SK-N-SH treated with all-trans-retinoic acid at 6 μM for 48 hours (cell line): ENCODE measurements around the gene RELT.

Experiments
- CSDC2 ChIP-seq: fragments of 250-450 bp; sonication (Bioruptor Pico); IDR thresholded peaks from 2 replicates; pipeline ENCODE4 v1.5.0; 2020; ENCODE audit warnings: mild to moderate bottlenecking, moderate library complexity
- GLIS3 ChIP-seq: fragments of 250-450 bp; sonication (Bioruptor Pico); IDR thresholded peaks from 2 replicates; pipeline ENCODE4 v1.5.0; 2020; ENCODE audit warnings: mild to moderate bottlenecking, moderate library complexity
- TCF4 ChIP-seq: fragments of 250-450 bp; sonication (Bioruptor Pico); IDR thresholded peaks from 2 replicates; pipeline ENCODE4 v1.8.0; 2021; ENCODE audit warnings: mild to moderate bottlenecking, moderate library complexity, borderline replicate concordance

DNA sequence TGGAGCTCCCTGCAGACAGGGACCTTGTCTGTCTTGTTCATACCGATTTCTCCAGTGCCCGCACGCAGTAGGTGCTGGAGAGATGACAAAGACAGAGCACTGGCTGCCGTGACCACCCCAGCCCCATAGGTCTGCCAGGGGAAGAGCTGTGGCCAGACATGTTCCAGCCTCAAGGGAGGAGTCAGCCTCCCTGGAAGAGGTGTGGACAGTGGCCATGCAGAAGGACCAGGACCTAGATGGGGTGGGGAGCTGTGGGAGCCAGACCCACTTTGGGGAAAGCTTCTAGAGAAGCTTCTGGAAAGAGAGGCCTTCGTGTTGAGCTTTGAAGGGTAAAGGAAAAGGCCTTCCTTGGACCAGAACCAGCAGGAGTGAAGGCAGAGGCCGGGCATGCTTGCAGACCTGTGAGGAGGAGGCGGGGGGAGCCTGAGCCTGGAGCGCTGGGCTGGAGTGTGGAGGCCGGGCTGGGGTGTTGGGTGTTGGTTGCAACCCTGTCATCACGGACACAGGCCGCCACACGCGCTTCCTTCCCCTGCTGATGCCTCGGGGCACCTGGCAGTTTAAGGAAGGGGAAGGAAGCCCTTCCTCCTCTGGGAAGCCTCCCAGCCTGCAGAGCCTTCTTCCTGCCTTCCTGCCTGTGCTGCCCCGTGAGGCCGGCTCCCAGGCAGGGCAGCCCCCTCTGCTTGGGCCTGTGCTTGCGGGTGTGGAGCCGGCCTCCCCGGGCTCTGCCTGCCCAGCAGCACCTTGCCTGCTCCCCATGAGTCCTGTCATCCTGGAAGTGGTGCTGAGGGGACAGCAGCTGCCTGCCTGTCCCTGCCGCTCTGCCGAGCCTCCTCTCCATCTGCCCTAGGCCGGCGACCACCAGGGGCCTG lies 12.3 kb downstream of the RELT start:
- no peak for TF ChIP-seq TCF4 (CRISPR knock-in tag)
- no peak for TF ChIP-seq CSDC2 (CRISPR knock-in tag)
- TF ChIP-seq GLIS3, result no peak
